GM10266 (cell line): ENCODE results near the gene TMEM123.

Experiments used
- DNase-seq: peaks from one replicate; pipeline ENCODE4 v3.0.0; 2012; ENCODE audit errors: extremely low spot score
- CTCF ChIP-seq: IDR thresholded peaks from 2 replicates; pipeline ENCODE4 v1.5.1; 2012; ENCODE audit warnings: mild to moderate bottlenecking, low read depth; ENCODE audit not compliant: control insufficient read depth, insufficient read depth; ENCODE audit errors: missing control alignments

Gene TMEM123

DNA sequence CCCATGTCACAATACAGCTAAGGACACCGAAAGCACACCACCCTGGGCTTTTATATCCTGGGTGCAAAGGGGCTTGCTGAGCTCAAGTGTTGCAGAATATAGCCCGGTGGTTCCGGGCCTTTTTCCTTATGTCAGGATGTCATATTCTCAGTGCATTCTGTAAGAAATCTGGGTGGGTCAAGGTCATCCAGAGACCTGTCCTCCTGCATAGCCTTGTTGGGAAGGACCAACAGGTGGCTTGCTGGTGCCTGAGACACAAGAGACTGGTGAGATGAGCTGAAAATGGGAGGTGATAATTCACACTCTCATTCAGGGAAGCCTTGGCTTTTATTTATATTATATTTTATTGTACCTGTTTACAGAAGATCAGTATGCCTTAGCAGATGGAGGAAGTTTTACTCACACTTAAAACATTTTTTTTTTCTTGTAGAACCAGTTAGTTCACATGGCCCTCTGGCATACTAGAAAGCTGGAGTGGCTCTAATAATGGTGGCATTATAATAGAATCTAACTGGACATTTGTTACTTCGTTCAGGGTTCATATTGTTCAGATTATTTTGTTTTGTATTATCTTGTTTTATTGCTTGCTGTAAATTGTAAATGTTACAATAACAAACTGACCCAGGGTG lies 14.6 kb upstream of the TMEM123 start:
- DNase-seq = no peak
- no peak for TF ChIP-seq CTCF

- no peak for TF ChIP-seq CTCF
- no peak for DNase-seq
Measured at GRCh38 chr11:102465696-102466095, 13.1 kb upstream of the TMEM123 start.

DNA sequence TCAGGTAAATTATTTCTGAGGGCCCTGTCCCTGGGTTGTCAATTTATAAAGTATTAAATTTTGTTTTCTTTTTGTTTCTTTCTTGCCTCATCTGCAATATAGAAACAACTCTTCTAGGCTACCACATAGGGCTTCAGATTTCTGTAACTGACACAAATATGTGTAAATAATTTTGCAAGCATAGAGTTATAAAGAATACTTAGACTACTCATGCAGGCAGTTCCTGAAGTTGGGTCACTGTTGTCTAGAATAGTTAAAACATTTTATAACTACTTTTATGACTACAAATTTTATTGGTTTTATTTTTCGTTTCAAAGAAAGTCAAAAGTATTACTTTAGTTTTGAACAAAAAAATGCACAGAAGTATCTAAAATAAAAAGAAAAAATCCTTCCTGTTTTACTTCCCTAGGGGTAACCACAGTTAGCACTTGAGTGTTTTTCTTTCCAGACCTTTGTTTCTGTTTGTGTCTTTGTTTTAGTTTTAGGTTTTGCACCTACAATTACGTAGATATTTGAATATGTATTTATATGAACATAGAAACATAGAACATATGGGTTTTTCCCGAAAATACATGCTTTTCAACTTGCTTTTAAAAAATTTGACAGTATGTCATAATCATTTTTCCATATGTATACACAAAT lies 12.4 kb upstream of the TMEM123 start:
- DNase-seq = no peak
- no peak for TF ChIP-seq CTCF

GRCh38 chr11:102464037-102464436 lies 11.5 kb upstream of the TMEM123 start:
- no peak for DNase-seq
- no peak for TF ChIP-seq CTCF

GRCh38 chr11:102462610-102463009 lies 10.0 kb upstream of the TMEM123 start:
- DNase-seq = no peak
- TF ChIP-seq CTCF = no peak

DNA sequence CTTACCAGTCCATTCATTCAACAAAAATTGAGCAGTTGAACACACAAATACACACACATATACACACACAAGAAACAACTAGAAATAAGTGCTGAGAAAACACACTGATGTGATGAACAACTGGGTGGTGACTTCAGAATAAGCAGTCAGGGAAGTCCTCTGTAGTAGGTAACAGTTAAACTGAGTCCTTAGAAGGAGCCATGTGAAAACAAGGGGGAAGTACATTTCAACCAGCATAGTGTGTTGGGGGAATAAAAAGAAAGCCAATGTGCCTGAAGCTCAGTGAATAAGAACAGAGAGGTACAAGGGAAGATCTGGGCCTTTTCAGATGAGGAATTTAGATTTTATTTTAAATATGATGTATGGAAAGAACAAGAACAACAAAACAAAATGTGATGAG lies 6.8 kb upstream of the TMEM123 start:
- TF ChIP-seq CTCF = no peak
- DNase-seq = peak; percentile 31

- DNase-seq = no peak
- TF ChIP-seq CTCF = no peak
Measured at GRCh38 chr11:102458548-102458947, 6.0 kb upstream of the TMEM123 start.
